C4-2B (cell line): ENCODE results near the gene SPSB1.

Source experiments
- ZFX ChIP-seq: fragments of 450-650 bp; IDR thresholded peaks from 2 replicates; pipeline ENCODE4 v1.6.1; 2017
- TF ChIP-seq, protein P1 (sequence below): fragments of 450-650 bp; conservative IDR thresholded peaks from 2 replicates; pipeline ENCODE4 v1.5.1; 2017; ENCODE audit warnings: mild to moderate bottlenecking

DNA sequence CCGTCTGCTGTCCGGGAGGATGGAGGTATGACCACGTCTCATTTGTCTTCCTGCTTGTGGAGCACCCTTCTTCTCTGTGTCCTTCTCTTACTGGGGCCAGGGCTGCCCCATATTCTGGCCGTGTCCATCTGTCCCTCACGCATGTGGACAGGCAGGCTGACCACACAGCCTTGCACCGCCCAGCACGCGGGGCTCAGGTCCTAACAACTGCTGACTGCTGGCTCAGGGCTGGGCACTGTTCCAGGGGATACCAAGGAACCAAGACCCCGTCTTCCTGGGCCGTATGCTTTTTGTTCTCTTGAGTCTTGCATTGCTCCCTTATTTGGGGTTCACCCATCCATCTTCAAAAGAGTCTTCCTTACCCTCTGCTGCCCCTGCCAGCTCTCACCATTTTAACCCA is 17.5 kb upstream of the SPSB1 start:
- TF ChIP-seq, protein P1, sequence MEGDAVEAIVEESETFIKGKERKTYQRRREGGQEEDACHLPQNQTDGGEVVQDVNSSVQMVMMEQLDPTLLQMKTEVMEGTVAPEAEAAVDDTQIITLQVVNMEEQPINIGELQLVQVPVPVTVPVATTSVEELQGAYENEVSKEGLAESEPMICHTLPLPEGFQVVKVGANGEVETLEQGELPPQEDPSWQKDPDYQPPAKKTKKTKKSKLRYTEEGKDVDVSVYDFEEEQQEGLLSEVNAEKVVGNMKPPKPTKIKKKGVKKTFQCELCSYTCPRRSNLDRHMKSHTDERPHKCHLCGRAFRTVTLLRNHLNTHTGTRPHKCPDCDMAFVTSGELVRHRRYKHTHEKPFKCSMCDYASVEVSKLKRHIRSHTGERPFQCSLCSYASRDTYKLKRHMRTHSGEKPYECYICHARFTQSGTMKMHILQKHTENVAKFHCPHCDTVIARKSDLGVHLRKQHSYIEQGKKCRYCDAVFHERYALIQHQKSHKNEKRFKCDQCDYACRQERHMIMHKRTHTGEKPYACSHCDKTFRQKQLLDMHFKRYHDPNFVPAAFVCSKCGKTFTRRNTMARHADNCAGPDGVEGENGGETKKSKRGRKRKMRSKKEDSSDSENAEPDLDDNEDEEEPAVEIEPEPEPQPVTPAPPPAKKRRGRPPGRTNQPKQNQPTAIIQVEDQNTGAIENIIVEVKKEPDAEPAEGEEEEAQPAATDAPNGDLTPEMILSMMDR = no peak
- no peak for TF ChIP-seq ZFX
